ENCODE data around the gene SNRPA. TPM values are rescaled to one million over a fixed set of nuclear protein-coding genes. Genes with fewer than 3 reads are reported as not detected.
A peak's percentile ranks its signal among the peaks of the same experiment; 100 is the strongest.

Gene SNRPA
- total and polyA plus RNA-seq, 9 donors: 48.9 to 83.9 (median 72.4) TPM

GRCh38 chr19:40803170-40803856, 52.3 kb downstream of the SNRPA start:
- Histone ChIP-seq H3K27ac (peak overlapping the region; percentile 67 to 71), H3K4me1 (ENCODE audit: insufficient read depth) (peaks cover 53% of the 10 kb centered on the region), H3K9me3 (no peaks in the 10 kb centered on the region), H3K36me3 (no peaks in the 10 kb centered on the region), H3K4me3 (no peak overlapping the region), H3K27me3 (no peaks in the 10 kb centered on the region)
- intact Hi-C loops (cut with DNase I): loop anchor here in 3 of 4 donors (5.0 to 10.0 kb wide), 3 partner anchors 51 to 141 kb away; partner anchors contain the start of genes COQ8B (in 2 of the 3), ITPKC (in 2 of the 3), ACTMAP (in 1 of the 3) and SNRPA (in 1 of the 3)
- DNase-seq: no peak
- 29 to 43% (median 41%) methylated on average over 9 of the region's 9 CpGs for WGBS, 3 donors
- TF ChIP-seq CTCF (IDR thresholded peaks at IDR 0.05): no peak
- no peak for TF ChIP-seq EP300 (IDR thresholded peaks at IDR 0.05)
- no peak for TF ChIP-seq POLR2A (IDR thresholded peaks at IDR 0.05)

- DNase-seq: no peak
- TF ChIP-seq POLR2A (IDR thresholded peaks at IDR 0.05): no peak
- TF ChIP-seq CTCF (IDR thresholded peaks at IDR 0.05): no peak
- no peak for TF ChIP-seq EP300 (IDR thresholded peaks at IDR 0.05)
- H3K4me3 ChIP-seq: no peak overlapping the region
- WGBS, 3 donors: 67 to 70% (median 68%) methylated on average over 6 of the region's 6 CpGs
- peak overlapping the region; percentile 67 to 71 for H3K27ac ChIP-seq
- H3K36me3 ChIP-seq: no peaks in the 10 kb centered on the region
- no peaks in the 10 kb centered on the region for H3K9me3 ChIP-seq
- intact Hi-C loops (cut with DNase I): loop anchor here in 3 of 4 donors (5.0 to 10.0 kb wide), 3 partner anchors 52 to 142 kb away; partner anchors contain the start of genes COQ8B (in 2 of the 3), ITPKC (in 2 of the 3), ACTMAP (in 1 of the 3) and SNRPA (in 1 of the 3)
- no peaks in the 10 kb centered on the region for H3K27me3 ChIP-seq
- H3K4me1 ChIP-seq (ENCODE audit: insufficient read depth): peaks cover 53% of the 10 kb centered on the region
These were observed 53.1 kb downstream of the SNRPA start for GRCh38 chr19:40803857-40804782.

- TF ChIP-seq POLR2A (IDR thresholded peaks at IDR 0.05) (no peak), EP300 (IDR thresholded peaks at IDR 0.05) (no peak), CTCF (IDR thresholded peaks at IDR 0.05) (no peak)
- intact Hi-C loops (cut with DNase I): loop anchor here in 3 of 4 donors (5.0 to 10.0 kb wide), 3 partner anchors 53 to 143 kb away; partner anchors contain the start of genes COQ8B (in 2 of the 3), ITPKC (in 2 of the 3), ACTMAP (in 1 of the 3) and SNRPA (in 1 of the 3)
- WGBS, 3 donors: 43 to 50% (median 49%) methylated on average over 7 of the region's 7 CpGs
- Histone ChIP-seq H3K4me3 (no peak overlapping the region), H3K4me1 (ENCODE audit: insufficient read depth) (peaks cover 53% of the 10 kb centered on the region), H3K36me3 (no peaks in the 10 kb centered on the region), H3K27ac (peak overlapping the region; percentile 12 to 19), H3K27me3 (no peaks in the 10 kb centered on the region), H3K9me3 (no peaks in the 10 kb centered on the region)
- DNase-seq: no peak
These were observed 53.8 kb downstream of the SNRPA start for GRCh38 chr19:40804783-40805242.

All from ovary (tissue), 9 donors.